HL-60 (cell line): Measurements from ENCODE around the gene TMEM273.

Source experiments
- DNase-seq, 2 experiments: peaks; one replicate each; pipeline ENCODE4 v3.0.0-alpha.2; 2010 to 2020; ENCODE audit warnings: low read depth in 1 of 2, low spot score in 1 of 2
- H3K27ac ChIP-seq: fragments of 250-450 bp; sonication (Bioruptor Pico); replicated peaks from 2 replicates; pipeline ENCODE4 v1.5.1; 2020; ENCODE audit warnings: mild to moderate bottlenecking, moderate library complexity
- H3K27me3 ChIP-seq: fragments of 250-450 bp; sonication (Bioruptor Pico); 2 replicates; pipeline ENCODE4 v1.5.1; 2021; ENCODE audit warnings: mild to moderate bottlenecking, moderate library complexity; ENCODE audit not compliant: insufficient read depth, poor library complexity, severe bottlenecking
- H3K4me3 ChIP-seq: replicated peaks from 2 replicates; pipeline ENCODE4 v1.5.1; 2011; ENCODE audit warnings: mild to moderate bottlenecking, control low read depth, low read length; ENCODE audit not compliant: insufficient read depth
- CTCF ChIP-seq: IDR thresholded peaks from one replicate; pipeline ENCODE4 v1.5.1; 2011; ENCODE audit warnings: low read length, control low read depth, inconsistent platforms; ENCODE audit not compliant: insufficient read depth
- GABPA ChIP-seq: IDR thresholded peaks from 2 replicates; pipeline ENCODE4 v1.6.1; 2012; ENCODE audit warnings: low read depth
- POLR2AphosphoS5 ChIP-seq: IDR thresholded peaks from 2 replicates; pipeline ENCODE4 v1.6.1; 2012; ENCODE audit warnings: low read depth
- REST ChIP-seq: IDR thresholded peaks from 2 replicates; pipeline ENCODE4 v1.6.1; 2012; ENCODE audit warnings: low read depth; ENCODE audit not compliant: insufficient replicate concordance
- SPI1 ChIP-seq: IDR thresholded peaks from 2 replicates; pipeline ENCODE4 v1.6.1; 2012; ENCODE audit warnings: low read depth, mild to moderate bottlenecking, borderline replicate concordance

Gene TMEM273

GRCh38 chr10:49167425-49168170 lies 20.6 kb downstream of the TMEM273 start:
- Histone ChIP-seq H3K27me3 (no peaks in the 10 kb centered on the region), H3K4me3 (no peak overlapping the region), H3K27ac (no peak overlapping the region)
- DNase-seq, result no peak
- TF ChIP-seq POLR2AphosphoS5, result no peak
- TF ChIP-seq CTCF, result no peak
- no peak for TF ChIP-seq SPI1
- no peak for TF ChIP-seq GABPA
- no peak for TF ChIP-seq REST

GRCh38 chr10:49166484-49167400 lies 21.4 kb downstream of the TMEM273 start:
- no peak for DNase-seq
- TF ChIP-seq POLR2AphosphoS5, result no peak
- TF ChIP-seq GABPA, result no peak
- no peak for TF ChIP-seq SPI1
- TF ChIP-seq REST, result no peak
- TF ChIP-seq CTCF, result no peak
- no peaks in the 10 kb centered on the region for H3K27me3 ChIP-seq
- H3K4me3 ChIP-seq, result no peak overlapping the region
- H3K27ac ChIP-seq, result no peak overlapping the region

- TF ChIP-seq REST, result no peak
- no peak for TF ChIP-seq SPI1
- H3K27ac ChIP-seq, result no peak overlapping the region
- H3K27me3 ChIP-seq, result no peaks in the 10 kb centered on the region
- H3K4me3 ChIP-seq, result no peak overlapping the region
- DNase-seq, result no peak
Measured at GRCh38 chr10:49165821-49166483, 22.2 kb downstream of the TMEM273 start.
